Upper lobe of right lung (tissue), 1 donor: ENCODE measurements around the gene NID1. TPM values are rescaled to one million over a fixed set of nuclear protein-coding genes. Genes with fewer than 3 reads are reported as not detected.
A peak's percentile ranks its signal among the peaks of the same experiment; 100 is the strongest.

Experiments
- ATAC-seq: fragments of 200-7000 bp; cut with Tn5 transposase; one replicate; pipeline ENCODE4 v1.9.1; 2020; ENCODE audit warnings: mild to moderate bottlenecking, moderate library complexity
- DNase-seq: peaks from one replicate; pipeline ENCODE4 v3.0.0-alpha.2; 2020
- H3K27ac ChIP-seq: fragments of 200-600 bp; one replicate; pipeline ENCODE4 v1.8.0; 2022
- H3K27me3 ChIP-seq: fragments of 200-600 bp; one replicate; pipeline ENCODE4 v1.8.0; 2022; ENCODE audit warnings: mild to moderate bottlenecking
- H3K36me3 ChIP-seq: fragments of 200-600 bp; one replicate; pipeline ENCODE4 v1.8.0; 2022
- H3K4me1 ChIP-seq: fragments of 200-600 bp; one replicate; pipeline ENCODE4 v1.8.0; 2022
- H3K4me3 ChIP-seq: fragments of 200-600 bp; one replicate; pipeline ENCODE4 v1.8.0; 2022; ENCODE audit warnings: mild to moderate bottlenecking
- H3K9me3 ChIP-seq: fragments of 200-600 bp; one replicate; pipeline ENCODE4 v1.8.0; 2022
- intact Hi-C: fragments of 100-400 bp; cut with DNase I; formaldehyde crosslinking; loops from one replicate; pipeline ENCODE4 v1.11.0; 2022
- total RNA-seq: library from RNA; stranded (reverse); fragmentation: NEBNext Ultra II Directional; extraction: Animal tissue kit (Norgen Biotek cat#: 25700); gene quantifications from one replicate; pipeline ENCODE4 v1.2.1, GENCODE V29; 2021
- TF ChIP-seq, protein P1 (sequence below): fragments of 200-600 bp; IDR thresholded peaks from one replicate; pipeline ENCODE4 v1.8.0; 2022; ENCODE audit warnings: antibody characterized with exemption
- donor health status: DM: no; HTN: yes; CAD: no; lungs with severe emphysema.

NID1 gene
- total RNA-seq, 1 donor from 2014 or later: 60.5 TPM

- Histone ChIP-seq H3K36me3 (peaks cover 35% of the 10 kb centered on the region), H3K4me3 (no peak overlapping the region), H3K27ac (no peak overlapping the region), H3K27me3 (no peaks in the 10 kb centered on the region), H3K9me3 (no peaks in the 10 kb centered on the region), H3K4me1 (peaks cover 7% of the 10 kb centered on the region)
- no peak for ATAC-seq
- intact Hi-C loops: no loop called here
- TF ChIP-seq, protein P1, sequence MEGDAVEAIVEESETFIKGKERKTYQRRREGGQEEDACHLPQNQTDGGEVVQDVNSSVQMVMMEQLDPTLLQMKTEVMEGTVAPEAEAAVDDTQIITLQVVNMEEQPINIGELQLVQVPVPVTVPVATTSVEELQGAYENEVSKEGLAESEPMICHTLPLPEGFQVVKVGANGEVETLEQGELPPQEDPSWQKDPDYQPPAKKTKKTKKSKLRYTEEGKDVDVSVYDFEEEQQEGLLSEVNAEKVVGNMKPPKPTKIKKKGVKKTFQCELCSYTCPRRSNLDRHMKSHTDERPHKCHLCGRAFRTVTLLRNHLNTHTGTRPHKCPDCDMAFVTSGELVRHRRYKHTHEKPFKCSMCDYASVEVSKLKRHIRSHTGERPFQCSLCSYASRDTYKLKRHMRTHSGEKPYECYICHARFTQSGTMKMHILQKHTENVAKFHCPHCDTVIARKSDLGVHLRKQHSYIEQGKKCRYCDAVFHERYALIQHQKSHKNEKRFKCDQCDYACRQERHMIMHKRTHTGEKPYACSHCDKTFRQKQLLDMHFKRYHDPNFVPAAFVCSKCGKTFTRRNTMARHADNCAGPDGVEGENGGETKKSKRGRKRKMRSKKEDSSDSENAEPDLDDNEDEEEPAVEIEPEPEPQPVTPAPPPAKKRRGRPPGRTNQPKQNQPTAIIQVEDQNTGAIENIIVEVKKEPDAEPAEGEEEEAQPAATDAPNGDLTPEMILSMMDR: no peak
- DNase-seq: no peak
Observed at GRCh38 chr1:236045771-236046170, 19.1 kb downstream of the NID1 start.

GRCh38 chr1:236044341-236044740 is 20.5 kb downstream of the NID1 start:
- Histone ChIP-seq H3K4me1 (peaks cover 12% of the 10 kb centered on the region), H3K4me3 (no peak overlapping the region), H3K36me3 (peaks cover 35% of the 10 kb centered on the region), H3K9me3 (no peaks in the 10 kb centered on the region), H3K27me3 (no peaks in the 10 kb centered on the region), H3K27ac (no peak overlapping the region)
- intact Hi-C loops: no loop called here
- TF ChIP-seq, protein P1: no peak
- DNase-seq: no peak
- no peak for ATAC-seq

DNA sequence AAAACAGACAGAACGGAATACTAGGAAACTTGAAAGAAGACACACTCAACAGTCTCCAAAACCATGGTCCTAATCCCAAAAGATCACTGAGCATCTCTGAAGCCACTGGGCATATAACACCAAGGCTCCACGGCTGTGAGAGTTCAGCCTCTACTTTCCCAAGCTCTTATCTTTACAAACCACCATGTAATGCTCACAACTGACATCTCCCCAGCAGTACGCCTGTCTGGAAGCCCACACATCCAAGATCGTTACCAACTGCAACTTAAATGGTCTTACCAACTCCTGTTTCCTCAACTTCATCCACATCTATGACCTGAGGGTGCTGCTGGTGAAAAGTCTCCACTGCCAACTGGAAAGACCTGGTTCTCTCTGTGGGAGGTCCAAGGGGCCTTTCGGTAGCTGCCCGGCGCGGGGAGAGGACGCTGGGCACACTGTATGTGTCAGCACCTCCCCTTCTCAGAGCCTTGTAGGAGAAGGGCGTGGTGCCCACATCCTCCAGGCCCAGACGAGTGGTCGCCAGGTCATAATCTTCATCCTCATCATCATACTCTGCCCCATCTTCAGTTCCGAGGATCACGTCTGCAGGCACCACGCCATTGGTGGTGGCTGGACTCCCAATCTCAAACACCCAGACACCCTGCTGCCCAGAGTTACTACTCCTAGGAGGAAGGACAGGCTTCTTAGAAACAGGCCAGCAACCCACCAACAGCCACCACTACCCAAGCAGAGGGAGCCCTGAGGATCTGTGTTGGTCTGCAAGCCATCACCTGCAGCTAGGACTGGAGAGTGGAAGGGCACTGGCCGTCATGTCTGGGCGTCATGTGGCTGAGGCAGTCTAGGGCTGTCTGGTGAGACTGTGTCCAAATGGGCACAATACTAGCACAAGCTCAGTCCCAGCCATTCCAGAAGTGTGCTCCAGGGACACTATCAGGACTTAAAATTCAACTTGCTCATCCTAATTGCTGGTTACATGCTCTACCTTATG is 23.0 kb downstream of the NID1 start:
- no peak for DNase-seq
- Histone ChIP-seq H3K27ac (no peak overlapping the region), H3K36me3 (peaks cover 18% of the 10 kb centered on the region), H3K4me3 (no peak overlapping the region), H3K9me3 (no peaks in the 10 kb centered on the region), H3K27me3 (no peaks in the 10 kb centered on the region), H3K4me1 (peaks cover 14% of the 10 kb centered on the region)
- TF ChIP-seq, protein P1: no peak
- intact Hi-C loops: no loop called here
- ATAC-seq: no peak

DNA sequence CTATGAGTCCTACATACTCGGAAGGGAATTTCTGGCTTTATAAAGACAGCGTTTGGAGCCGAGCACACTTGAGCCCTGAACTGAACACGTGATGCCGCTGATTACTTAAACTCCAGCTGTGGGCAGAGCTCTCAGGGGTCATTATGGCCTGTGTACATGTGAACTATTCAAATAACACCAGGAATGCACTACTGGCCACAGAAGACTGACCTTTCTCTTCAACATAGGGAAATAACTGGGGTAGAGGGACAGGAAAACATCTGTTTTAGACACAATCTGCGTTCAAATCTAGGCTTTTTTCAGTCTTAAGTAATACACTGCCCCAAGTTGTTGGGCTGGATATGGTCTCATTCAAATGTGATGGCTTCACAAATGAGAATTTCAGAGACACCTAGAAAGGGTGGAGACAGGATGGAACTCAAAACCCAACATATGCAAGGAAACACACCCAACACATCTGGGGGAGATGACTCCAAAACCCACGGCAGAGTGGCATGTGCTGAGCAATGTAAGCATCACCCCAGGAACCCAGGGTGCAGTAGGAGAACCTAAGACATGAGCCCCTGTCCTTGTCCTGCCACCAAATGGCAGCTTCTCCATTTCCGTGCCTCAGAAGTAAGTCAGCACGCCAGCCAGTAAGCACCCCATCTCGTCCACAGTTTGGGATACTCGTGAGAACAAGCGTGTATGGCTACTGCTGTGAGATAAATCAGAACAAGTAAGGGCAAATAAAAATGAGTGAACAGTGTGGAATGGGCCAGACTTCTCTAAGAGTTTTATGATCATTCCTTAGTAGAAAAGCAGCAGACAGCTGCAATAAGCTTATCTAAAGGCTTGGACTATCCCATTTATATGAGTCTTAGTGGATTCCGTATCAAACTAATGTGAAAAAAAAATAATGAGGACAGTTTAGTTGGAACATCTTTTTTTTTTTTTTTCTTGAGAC is 24.9 kb downstream of the NID1 start:
- DNase-seq (no peak), ATAC-seq (peak; percentile 95)
- peaks cover 8% of the 10 kb centered on the region for H3K36me3 ChIP-seq
- intact Hi-C loops: no loop called here
- H3K9me3 ChIP-seq: no peaks in the 10 kb centered on the region
- no peak overlapping the region for H3K4me3 ChIP-seq
- TF ChIP-seq, protein P1: no peak
- H3K4me1 ChIP-seq: peaks cover 10% of the 10 kb centered on the region
- peak overlapping the region; percentile 31 for H3K27ac ChIP-seq
- H3K27me3 ChIP-seq: no peaks in the 10 kb centered on the region

DNA sequence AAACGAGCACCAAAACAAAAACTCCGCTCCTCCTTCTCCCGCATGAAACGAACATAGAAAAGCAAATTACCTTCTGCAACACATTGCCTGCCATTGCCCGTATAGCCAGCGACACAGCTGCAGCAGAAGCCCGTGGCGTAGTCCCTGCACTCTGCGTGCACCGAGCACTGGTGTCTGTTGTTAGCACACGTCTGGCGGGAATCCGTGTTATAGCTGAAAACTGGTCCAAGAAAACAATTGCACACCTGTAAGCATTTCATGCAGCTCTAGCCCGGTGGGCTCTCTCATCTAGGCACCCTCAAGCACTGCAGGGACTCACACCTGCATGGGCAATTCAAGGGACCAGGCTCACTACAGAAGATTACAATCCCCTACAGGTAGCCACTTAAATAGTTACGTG is 26.9 kb downstream of the NID1 start:
- H3K27me3 ChIP-seq: no peaks in the 10 kb centered on the region
- peaks cover 5% of the 10 kb centered on the region for H3K36me3 ChIP-seq
- TF ChIP-seq, protein P1: no peak
- intact Hi-C loops: no loop called here
- no peak overlapping the region for H3K27ac ChIP-seq
- no peak for ATAC-seq
- H3K4me1 ChIP-seq: peaks cover 10% of the 10 kb centered on the region
- DNase-seq: no peak
- no peaks in the 10 kb centered on the region for H3K9me3 ChIP-seq
- H3K4me3 ChIP-seq: no peak overlapping the region
